ENCODE data around the gene FOXP2.

DNA sequence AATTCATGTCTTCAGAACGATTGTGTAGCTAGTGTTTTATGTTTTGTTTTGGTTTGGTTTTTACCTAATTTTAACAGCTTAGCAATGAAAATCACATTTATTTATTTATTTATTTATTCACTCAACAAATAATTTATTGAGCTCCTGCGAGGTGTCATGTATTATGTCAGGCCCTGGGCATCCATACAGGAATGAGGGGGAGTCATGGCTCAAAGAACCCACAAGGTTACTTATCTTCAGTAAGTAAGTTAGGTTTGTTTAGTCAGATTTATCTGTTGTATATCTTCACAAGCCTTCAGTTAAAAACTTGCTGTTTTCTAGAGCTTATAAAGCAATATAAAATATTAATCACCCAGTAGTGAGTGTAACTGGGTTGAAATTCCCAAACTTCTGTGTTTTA, 45.4 kb downstream of the FOXP2 start:
- TF ChIP-seq, protein P1, sequence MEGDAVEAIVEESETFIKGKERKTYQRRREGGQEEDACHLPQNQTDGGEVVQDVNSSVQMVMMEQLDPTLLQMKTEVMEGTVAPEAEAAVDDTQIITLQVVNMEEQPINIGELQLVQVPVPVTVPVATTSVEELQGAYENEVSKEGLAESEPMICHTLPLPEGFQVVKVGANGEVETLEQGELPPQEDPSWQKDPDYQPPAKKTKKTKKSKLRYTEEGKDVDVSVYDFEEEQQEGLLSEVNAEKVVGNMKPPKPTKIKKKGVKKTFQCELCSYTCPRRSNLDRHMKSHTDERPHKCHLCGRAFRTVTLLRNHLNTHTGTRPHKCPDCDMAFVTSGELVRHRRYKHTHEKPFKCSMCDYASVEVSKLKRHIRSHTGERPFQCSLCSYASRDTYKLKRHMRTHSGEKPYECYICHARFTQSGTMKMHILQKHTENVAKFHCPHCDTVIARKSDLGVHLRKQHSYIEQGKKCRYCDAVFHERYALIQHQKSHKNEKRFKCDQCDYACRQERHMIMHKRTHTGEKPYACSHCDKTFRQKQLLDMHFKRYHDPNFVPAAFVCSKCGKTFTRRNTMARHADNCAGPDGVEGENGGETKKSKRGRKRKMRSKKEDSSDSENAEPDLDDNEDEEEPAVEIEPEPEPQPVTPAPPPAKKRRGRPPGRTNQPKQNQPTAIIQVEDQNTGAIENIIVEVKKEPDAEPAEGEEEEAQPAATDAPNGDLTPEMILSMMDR (IDR thresholded peaks at IDR 0.05): no peak
- TF ChIP-seq POLR2A (IDR thresholded peaks at IDR 0.05): no peak
- no peak for TF ChIP-seq POLR2AphosphoS5 (IDR thresholded peaks at IDR 0.05)
